Measurements from ENCODE around the gene TMEM141.

GRCh38 chr9:136795000-136795348 lies 3.8 kb downstream of the TMEM141 start:
- no peak for TF ChIP-seq GATA3 (IDR thresholded peaks at IDR 0.05; ENCODE audit: low read depth, low read length)
- TF ChIP-seq GATA2 (IDR thresholded peaks at IDR 0.05; ENCODE audit: low read depth, low read length) = no peak
